K562 (cell line): ENCODE measurements around the gene TOM1L2.

ENCODE experiments used
- AFF4 ChIP-seq: sonication (generic); formaldehyde crosslinking; IDR thresholded peaks from 2 replicates; pipeline ENCODE4 v1.8.0; 2023; ENCODE audit warnings: mild to moderate bottlenecking, missing genetic modification reagents
- CBFB ChIP-seq: sonication (generic); formaldehyde crosslinking; IDR thresholded peaks from 2 replicates; pipeline ENCODE4 v1.4.0; 2020; ENCODE audit warnings: mild to moderate bottlenecking, missing genetic modification reagents
- CTCF ChIP-seq, 3 experiments: IDR thresholded peaks in 2 of 3; conservative IDR thresholded peaks in 1 of 3; 2 replicates each; pipeline ENCODE4 v1.5.1; 2011 to 2012; ENCODE audit warnings: low read length in 3 of 3, mild to moderate bottlenecking in 3 of 3, control low read depth in 2 of 3, improper control_type of control experiment in 1 of 3, inconsistent platforms in 1 of 3, low read depth in 1 of 3, mixed read lengths in 1 of 3, moderate library complexity in 1 of 3; ENCODE audit not compliant: insufficient read depth in 2 of 3
- MED1 ChIP-seq: sonication (generic); formaldehyde crosslinking; IDR thresholded peaks from 2 replicates; pipeline ENCODE4 v1.8.1; 2023; ENCODE audit warnings: missing genetic modification reagents, borderline replicate concordance
- MXD1 ChIP-seq: fragments of 250-450 bp; sonication (Bioruptor Pico); IDR thresholded peaks from 2 replicates; pipeline ENCODE4 v1.8.0; 2021; ENCODE audit warnings: borderline replicate concordance, mild to moderate bottlenecking, moderate library complexity; ENCODE audit not compliant: poor library complexity, severe bottlenecking
- NR3C1 ChIP-seq: sonication (generic); formaldehyde crosslinking; IDR thresholded peaks from 2 replicates; pipeline ENCODE4 v1.8.1; 2022; ENCODE audit warnings: missing genetic modification reagents
- OTX1 ChIP-seq: fragments of 450-650 bp; formaldehyde crosslinking; IDR thresholded peaks from 2 replicates; pipeline ENCODE4 v1.4.0; 2022; ENCODE audit warnings: mild to moderate bottlenecking
- PKNOX1 ChIP-seq: fragments of 450-650 bp; IDR thresholded peaks from 2 replicates; pipeline ENCODE4 v1.6.1; 2016
- POLR2AphosphoS5 ChIP-seq: IDR thresholded peaks from 2 replicates; pipeline ENCODE4 v1.6.1; 2011; ENCODE audit warnings: mild to moderate bottlenecking, low read depth, low read length, moderate library complexity; ENCODE audit not compliant: control insufficient read depth, insufficient read depth
- RBM34 ChIP-seq: fragments of 200-400 bp; formaldehyde crosslinking; IDR thresholded peaks from 2 replicates; pipeline ENCODE4 v1.6.1; 2018; ENCODE audit warnings: low read length, borderline replicate concordance; ENCODE audit not compliant: insufficient read depth
- YY1 ChIP-seq, 3 experiments: IDR thresholded peaks; 2 replicates each; pipeline ENCODE4 v1.6.1; 2011; ENCODE audit warnings: low read length in 2 of 3, mild to moderate bottlenecking in 2 of 3, moderate library complexity in 2 of 3, borderline replicate concordance in 1 of 3, control low read depth in 1 of 3, low read depth in 1 of 3; ENCODE audit not compliant: insufficient read depth in 3 of 3, insufficient replicate concordance in 2 of 3, control insufficient read depth in 1 of 3, insufficient read length in 1 of 3; ENCODE audit errors: extremely low read depth in 1 of 3

GRCh38 chr17:17906418-17907215 lies 65.6 kb downstream of the TOM1L2 start:
- TF ChIP-seq AFF4 (CRISPR knock-in tag) (no peak), YY1 (IDR thresholded peaks at IDR 0.05; ENCODE audit: borderline replicate concordance in 1 of 3, control insufficient read depth in 1 of 3, extremely low read depth in 1 of 3, insufficient read depth in 3 of 3, insufficient read length in 1 of 3, insufficient replicate concordance in 2 of 3, low read depth in 1 of 3, low read length in 2 of 3) (no peak), MED1 (no peak), OTX1 (CRISPR knock-in tag) (no peak), PKNOX1 (no peak), CBFB (CRISPR knock-in tag) (no peak), CTCF (IDR thresholded peaks at IDR 0.05 in 2 of 3, conservative IDR thresholded peaks at IDR 0.05 in 1 of 3; ENCODE audit: insufficient read depth in 2 of 3, low read depth in 1 of 3, low read length in 3 of 3) (no peak), POLR2AphosphoS5 (no peak), NR3C1 (CRISPR knock-in tag) (no peak), MXD1 (no peak), RBM34 (no peak)
